Left kidney (tissue), 2 donors: ENCODE results near the gene ACOT11. TPM values are rescaled to one million over a fixed set of nuclear protein-coding genes. Genes with fewer than 3 reads are reported as not detected.

Experiments
- DNase-seq: peaks from one replicate; pipeline ENCODE4 v3.0.0-alpha.2; 2013
- polyA plus RNA-seq: library from polyadenylated mRNA; unstranded; fragments of 120-200 nt; gene quantifications from one replicate; pipeline ENCODE4 v1.2.1, GENCODE V29; 2013; ENCODE audit not compliant: insufficient read length

ACOT11 gene
- polyA plus RNA-seq, 1 donor: 13.6 TPM

GRCh38 chr1:54585181-54586066, 37.4 kb downstream of the ACOT11 start:
- DNase-seq: no peak

GRCh38 chr1:54588377-54588776, 40.3 kb downstream of the ACOT11 start:
- DNase-seq: no peak

GRCh38 chr1:54591127-54591756, 43.2 kb downstream of the ACOT11 start:
- DNase-seq: no peak

- no peak for DNase-seq
Observed at GRCh38 chr1:54593571-54594160, 45.6 kb downstream of the ACOT11 start.

- no peak for DNase-seq
Observed at GRCh38 chr1:54594463-54594862, 46.4 kb downstream of the ACOT11 start.

- DNase-seq: no peak
Observed at GRCh38 chr1:54595956-54596498, 48.0 kb downstream of the ACOT11 start.

GRCh38 chr1:54596756-54597155, 48.7 kb downstream of the ACOT11 start:
- DNase-seq: no peak

GRCh38 chr1:54597455-54598030, 49.5 kb downstream of the ACOT11 start:
- DNase-seq: no peak

- no peak for DNase-seq
Observed at GRCh38 chr1:54599211-54599823, 51.3 kb downstream of the ACOT11 start.

- no peak for DNase-seq
Observed at GRCh38 chr1:54600947-54601721, 53.1 kb downstream of the ACOT11 start.

GRCh38 chr1:54601730-54602129, 53.7 kb downstream of the ACOT11 start:
- DNase-seq: no peak

- no peak for DNase-seq
Observed at GRCh38 chr1:54602554-54602953, 54.5 kb downstream of the ACOT11 start.

GRCh38 chr1:54603241-54603640, 55.2 kb downstream of the ACOT11 start:
- no peak for DNase-seq

GRCh38 chr1:54604051-54604450, 56.0 kb downstream of the ACOT11 start:
- no peak for DNase-seq

- DNase-seq: no peak
Observed at GRCh38 chr1:54604572-54605370, 56.7 kb downstream of the ACOT11 start.

- no peak for DNase-seq
Observed at GRCh38 chr1:54606096-54606989, 58.3 kb downstream of the ACOT11 start.

GRCh38 chr1:54606990-54607325, 58.9 kb downstream of the ACOT11 start:
- no peak for DNase-seq

GRCh38 chr1:54607821-54608565, 60.0 kb downstream of the ACOT11 start:
- no peak for DNase-seq
